ENCODE results near the gene CD53. TPM values are rescaled to one million over a fixed set of nuclear protein-coding genes. Genes with fewer than 3 reads are reported as not detected.
"Not testable (repeated sequence)": the region's sequence is repeated elsewhere in the genome, so short reads cannot be mapped to it uniquely, and the experiment has no call there.

The CD53 gene
- total RNA-seq, 2 experiments from 2014 or later = 238 to 244 TPM

- DNase-seq (no peak), ATAC-seq (no peak)
- intact Hi-C loops (cut with DNase I, micrococcal nuclease) = loop anchor here in 1 of 2 experiments (5.0 kb wide), 1 partner anchor 46 kb away; the partner anchor contains the start of gene LRIF1
- Mint-ChIP-seq H3K4me1 (peaks cover 11% of the 10 kb centered on the region), H3K36me3 (ENCODE audit: low read depth) (peaks cover 2% of the 10 kb centered on the region), H3K4me3 (no peak overlapping the region), H3K9me3 (ENCODE audit: low read depth) (peaks cover 13% of the 10 kb centered on the region), H3K27ac (no peak overlapping the region), H3K27me3 (no peaks in the 10 kb centered on the region)
- ChIA-PET POLR2A (no interaction called here), CTCF (no interaction called here)
Measured at GRCh38 chr1:110915804-110916203, 42.9 kb downstream of the CD53 start.

GRCh38 chr1:110916274-110916668 lies 43.3 kb downstream of the CD53 start:
- intact Hi-C loops (cut with DNase I, micrococcal nuclease) = loop anchor here in 1 of 2 experiments (5.0 kb wide), 1 partner anchor 46 kb away; the partner anchor contains the start of gene LRIF1
- CTCF ChIA-PET = no interaction called here
- Mint-ChIP-seq H3K9me3 (ENCODE audit: low read depth) (peaks cover 10% of the 10 kb centered on the region), H3K4me1 (peaks cover 11% of the 10 kb centered on the region), H3K27ac (no peak overlapping the region), H3K4me3 (no peak overlapping the region), H3K27me3 (no peaks in the 10 kb centered on the region), H3K36me3 (ENCODE audit: low read depth) (peaks cover 2% of the 10 kb centered on the region)
- POLR2A ChIA-PET = no interaction called here
- ATAC-seq (no peak), DNase-seq (no peak)

- H3K36me3 Mint-ChIP-seq (ENCODE audit: low read depth) = peaks cover 2% of the 10 kb centered on the region
- peak; percentile 87 for ATAC-seq
- POLR2A ChIA-PET = no interaction called here
- peak overlapping the region; percentile 33 for H3K27ac Mint-ChIP-seq
- no peaks in the 10 kb centered on the region for H3K27me3 Mint-ChIP-seq
- H3K9me3 Mint-ChIP-seq (ENCODE audit: low read depth) = peaks cover 5% of the 10 kb centered on the region
- intact Hi-C loops (cut with DNase I, micrococcal nuclease) = loop anchor here in 1 of 2 experiments (5.0 kb wide), 1 partner anchor 46 kb away; the partner anchor contains the start of gene LRIF1
- DNase-seq = peak; percentile 56
- CTCF ChIA-PET = no interaction called here
- H3K4me1 Mint-ChIP-seq = peaks cover 11% of the 10 kb centered on the region
- no peak overlapping the region for H3K4me3 Mint-ChIP-seq
Measured at GRCh38 chr1:110916669-110917306, 43.8 kb downstream of the CD53 start.

- H3K27me3 Mint-ChIP-seq = no peaks in the 10 kb centered on the region
- DNase-seq (no peak), ATAC-seq (no peak)
- H3K4me1 Mint-ChIP-seq = peaks cover 11% of the 10 kb centered on the region
- H3K9me3 Mint-ChIP-seq (ENCODE audit: low read depth) = peaks cover 7% of the 10 kb centered on the region
- POLR2A ChIA-PET = no interaction called here
- H3K4me3 Mint-ChIP-seq = no peak overlapping the region
- peaks cover 2% of the 10 kb centered on the region for H3K36me3 Mint-ChIP-seq (ENCODE audit: low read depth)
- intact Hi-C loops (cut with DNase I, micrococcal nuclease) = loop anchor here in 1 of 2 experiments (5.0 kb wide), 1 partner anchor 44 kb away; the partner anchor contains the start of gene LRIF1
- no peak overlapping the region for H3K27ac Mint-ChIP-seq
- CTCF ChIA-PET = no interaction called here
Measured at GRCh38 chr1:110918016-110918415, 45.1 kb downstream of the CD53 start.

- Mint-ChIP-seq H3K27ac (no peak overlapping the region), H3K36me3 (ENCODE audit: low read depth) (peaks cover 2% of the 10 kb centered on the region), H3K4me3 (no peak overlapping the region), H3K27me3 (no peaks in the 10 kb centered on the region), H3K9me3 (ENCODE audit: low read depth) (peaks cover 7% of the 10 kb centered on the region), H3K4me1 (peaks cover 3% of the 10 kb centered on the region)
- ChIA-PET POLR2A (no interaction called here), CTCF (no interaction called here)
- intact Hi-C loops (cut with DNase I, micrococcal nuclease) = no loop called here
- DNase-seq (no peak), ATAC-seq (no peak)
Measured at GRCh38 chr1:110921953-110922352, 49.0 kb downstream of the CD53 start.

GRCh38 chr1:110927484-110928075 lies 54.6 kb downstream of the CD53 start:
- no peak for DNase-seq
- CTCF ChIA-PET = no interaction called here
- peaks cover 4% of the 10 kb centered on the region for H3K36me3 Mint-ChIP-seq (ENCODE audit: low read depth)
- no peak overlapping the region for H3K27ac Mint-ChIP-seq
- POLR2A ChIA-PET = no interaction called here
- H3K4me1 Mint-ChIP-seq = no peaks in the 10 kb centered on the region
- no peaks in the 10 kb centered on the region for H3K27me3 Mint-ChIP-seq
- intact Hi-C loops (cut with DNase I, micrococcal nuclease) = no loop called here
- H3K4me3 Mint-ChIP-seq = no peak overlapping the region
- peaks cover 14% of the 10 kb centered on the region for H3K9me3 Mint-ChIP-seq (ENCODE audit: low read depth)
- ATAC-seq = no peak

GRCh38 chr1:110928191-110928590 lies 55.2 kb downstream of the CD53 start:
- ATAC-seq (no peak), DNase-seq (no peak)
- Mint-ChIP-seq H3K9me3 (ENCODE audit: low read depth) (peaks cover 14% of the 10 kb centered on the region), H3K4me3 (no peak overlapping the region), H3K36me3 (ENCODE audit: low read depth) (peaks cover 4% of the 10 kb centered on the region), H3K27ac (no peak overlapping the region), H3K27me3 (no peaks in the 10 kb centered on the region), H3K4me1 (no peaks in the 10 kb centered on the region)
- intact Hi-C loops (cut with DNase I, micrococcal nuclease) = no loop called here
- ChIA-PET POLR2A (no interaction called here), CTCF (no interaction called here)

- intact Hi-C loops (cut with DNase I, micrococcal nuclease) = no loop called here
- H3K27ac Mint-ChIP-seq = no peak overlapping the region
- no peak for DNase-seq
- CTCF ChIA-PET = no interaction called here
- no peaks in the 10 kb centered on the region for H3K27me3 Mint-ChIP-seq
- ATAC-seq = no peak
- POLR2A ChIA-PET = no interaction called here
- H3K4me1 Mint-ChIP-seq = no peaks in the 10 kb centered on the region
- peaks cover 4% of the 10 kb centered on the region for H3K36me3 Mint-ChIP-seq (ENCODE audit: low read depth)
- H3K9me3 Mint-ChIP-seq (ENCODE audit: low read depth) = peaks cover 14% of the 10 kb centered on the region
- H3K4me3 Mint-ChIP-seq = no peak overlapping the region
Measured at GRCh38 chr1:110928904-110929303, 56.0 kb downstream of the CD53 start.

- H3K27me3 Mint-ChIP-seq; H3K36me3 Mint-ChIP-seq (ENCODE audit: low read depth); CTCF ChIA-PET; DNase-seq; ATAC-seq; H3K4me1 Mint-ChIP-seq; H3K27ac Mint-ChIP-seq; intact Hi-C loops (cut with DNase I, micrococcal nuclease); H3K4me3 Mint-ChIP-seq; POLR2A ChIA-PET: not testable (repeated sequence)
- H3K9me3 Mint-ChIP-seq (ENCODE audit: low read depth) = peaks cover 19% of the 10 kb centered on the region
Measured at GRCh38 chr1:110931097-110931496, 58.1 kb downstream of the CD53 start.

- intact Hi-C loops (cut with DNase I, micrococcal nuclease) = no loop called here
- Mint-ChIP-seq H3K9me3 (ENCODE audit: low read depth) (peaks cover 23% of the 10 kb centered on the region), H3K36me3 (ENCODE audit: low read depth) (peaks cover 9% of the 10 kb centered on the region), H3K4me1 (no peaks in the 10 kb centered on the region), H3K4me3 (no peak overlapping the region), H3K27ac (no peak overlapping the region), H3K27me3 (no peaks in the 10 kb centered on the region)
- CTCF ChIA-PET = no interaction called here
- POLR2A ChIA-PET = no interaction called here
- ATAC-seq (no peak), DNase-seq (no peak)
Measured at GRCh38 chr1:110936567-110936966, 63.6 kb downstream of the CD53 start.

- Mint-ChIP-seq H3K9me3 (ENCODE audit: low read depth) (peaks cover 2% of the 10 kb centered on the region), H3K4me1 (no peaks in the 10 kb centered on the region), H3K27me3 (no peaks in the 10 kb centered on the region), H3K4me3 (no peak overlapping the region), H3K36me3 (ENCODE audit: low read depth) (peaks cover 35% of the 10 kb centered on the region), H3K27ac (no peak overlapping the region)
- intact Hi-C loops (cut with DNase I, micrococcal nuclease) = no loop called here
- DNase-seq (no peak), ATAC-seq (no peak)
- CTCF ChIA-PET = interaction anchor here (0.6 to 0.9 kb wide), 4 partner anchors 14 to 133 kb away, joined by 3 read pairs; no protein-coding TSS in a partner anchor
- POLR2A ChIA-PET = no interaction called here
Measured at GRCh38 chr1:110944806-110945205, 71.9 kb downstream of the CD53 start.

- H3K27me3 Mint-ChIP-seq = no peaks in the 10 kb centered on the region
- no peak overlapping the region for H3K27ac Mint-ChIP-seq
- ATAC-seq = no peak
- intact Hi-C loops (cut with DNase I, micrococcal nuclease) = loop anchor here in 1 of 2 experiments (1.0 kb wide), 1 partner anchor 13 kb away; no protein-coding TSS in a partner anchor
- peaks cover 3% of the 10 kb centered on the region for H3K4me1 Mint-ChIP-seq
- DNase-seq = no peak
- peaks cover 4% of the 10 kb centered on the region for H3K9me3 Mint-ChIP-seq (ENCODE audit: low read depth)
- POLR2A ChIA-PET = no interaction called here
- H3K36me3 Mint-ChIP-seq (ENCODE audit: low read depth) = peaks cover 43% of the 10 kb centered on the region
- no peak overlapping the region for H3K4me3 Mint-ChIP-seq
- CTCF ChIA-PET = interaction anchor here (0.9 kb wide), 1 partner anchor 49 kb away, joined by 3 read pairs; no protein-coding TSS in a partner anchor
Measured at GRCh38 chr1:110945626-110946025, 72.7 kb downstream of the CD53 start.

All from activated CD4-positive, alpha-beta T cell treated with anti-CD3 and anti-CD28 coated beads for 36 hours (primary cell).